GM18517 (cell line): ENCODE results near the gene BCL7B.
"Not testable (repeated sequence)": the region's sequence is repeated elsewhere in the genome, so short reads cannot be mapped to it uniquely, and the experiment has no call there.

ENCODE experiments used
- ATAC-seq: cut with Tn5 transposase; IDR thresholded peaks from one replicate; pipeline ENCODE4 v1.9.1; 2021; ENCODE audit warnings: mild to moderate bottlenecking, moderate library complexity; ENCODE audit not compliant: unreplicated experiment

Gene BCL7B

GRCh38 chr7:73504920-73505319 lies 52.6 kb downstream of the BCL7B start:
- ATAC-seq: no peak

DNA sequence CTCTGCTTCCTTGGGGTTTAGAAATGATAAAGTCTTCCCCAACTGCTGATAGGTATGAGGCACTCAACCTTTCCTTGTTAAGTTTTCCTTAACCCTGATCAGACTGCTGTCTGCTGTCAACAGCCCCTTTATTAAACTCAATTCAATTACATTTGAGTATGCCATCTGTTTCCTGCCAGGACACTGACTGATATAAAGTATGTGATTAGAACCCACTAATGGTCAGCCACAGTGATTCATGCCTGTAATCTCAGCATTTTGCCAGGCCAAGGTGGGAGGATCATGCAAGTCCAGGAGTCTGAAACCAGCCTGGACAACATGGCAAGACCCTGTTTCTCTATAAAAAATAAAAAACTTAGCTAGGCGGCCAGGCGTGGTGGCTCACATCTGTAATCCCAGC lies 53.5 kb downstream of the BCL7B start:
- ATAC-seq: no peak

- ATAC-seq: no peak
These were observed 54.3 kb downstream of the BCL7B start for GRCh38 chr7:73503229-73503628.

GRCh38 chr7:73496626-73497025 lies 60.9 kb downstream of the BCL7B start:
- no peak for ATAC-seq

DNA sequence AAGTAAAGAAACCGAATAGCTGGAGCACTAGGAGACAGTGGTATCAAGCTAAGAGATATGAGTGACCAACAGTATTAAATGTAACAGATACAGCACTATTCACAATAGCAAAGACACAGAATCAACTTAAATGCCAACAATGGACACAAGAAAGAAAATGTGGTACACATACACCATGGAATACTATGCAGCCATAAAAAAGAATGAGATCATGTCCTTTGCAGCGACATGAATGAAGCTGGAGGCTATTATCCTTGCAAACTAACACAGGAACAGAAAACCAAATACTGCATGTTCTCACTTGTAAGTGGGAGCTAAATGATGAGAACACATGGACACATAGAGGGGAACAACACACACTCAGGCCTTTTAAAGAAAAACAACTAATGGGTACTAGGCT lies 62.0 kb downstream of the BCL7B start:
- ATAC-seq: not testable (repeated sequence)

DNA sequence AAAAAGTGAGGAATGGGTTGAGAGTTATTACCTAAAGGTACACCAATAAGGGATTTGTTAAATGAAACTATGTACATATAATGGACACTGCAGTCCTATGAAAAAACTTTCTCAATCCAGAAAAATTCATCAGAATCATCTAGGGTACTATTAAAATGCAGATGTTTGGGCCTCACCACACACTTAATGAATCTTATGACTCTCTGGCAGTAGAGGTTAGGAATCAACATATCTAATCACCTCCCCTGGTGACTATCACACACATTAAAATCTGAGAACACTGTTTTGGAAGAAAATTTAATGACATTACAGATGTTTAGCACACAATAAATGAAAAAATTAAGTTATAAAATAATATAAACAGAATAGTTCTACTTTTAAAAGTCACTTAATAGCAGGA lies 67.5 kb downstream of the BCL7B start:
- no peak for ATAC-seq

DNA sequence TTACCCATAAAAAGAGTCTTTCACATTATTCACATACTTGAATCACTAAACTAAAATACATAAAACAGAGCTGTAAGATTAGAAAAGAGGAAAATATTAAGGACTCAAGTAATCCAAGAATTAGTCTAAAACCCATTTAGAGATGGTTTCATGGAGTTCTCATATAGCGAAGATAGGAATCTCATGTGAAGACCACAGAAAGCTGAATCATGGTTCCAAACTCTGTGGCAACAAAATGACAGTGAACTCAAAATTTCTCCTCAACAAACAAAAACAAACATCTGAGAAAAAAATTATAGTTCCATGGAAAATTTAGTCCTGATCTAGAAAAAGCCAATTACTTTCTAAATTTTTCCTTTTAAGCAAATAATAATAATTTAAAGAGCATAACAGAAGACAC lies 70.0 kb downstream of the BCL7B start:
- ATAC-seq: no peak
